H1 (cell line): ENCODE data around the gene CNNM1. TPM values are rescaled to one million over a fixed set of nuclear protein-coding genes. Genes with fewer than 3 reads are reported as not detected.

Experiments used
- BCL11A ChIP-seq, 2 experiments: IDR thresholded peaks; one replicate each; pipeline ENCODE4 v1.6.1; 2011; ENCODE audit warnings: low read depth in 2 of 2, low read length in 2 of 2, mild to moderate bottlenecking in 2 of 2
- CBX8 ChIP-seq: fragments of 300-800, 300-1000 bp; sonication (generic); IDR thresholded peaks from 2 replicates; pipeline ENCODE4 v1.7.1; 2016; ENCODE audit warnings: low read depth, low read length, borderline replicate concordance
- CTBP2 ChIP-seq: IDR thresholded peaks from 2 replicates; pipeline ENCODE4 v1.7.0; 2011; ENCODE audit warnings: borderline replicate concordance, mild to moderate bottlenecking, moderate library complexity, mixed read lengths, low read length; ENCODE audit not compliant: insufficient read depth, insufficient read length
- JUN ChIP-seq: IDR thresholded peaks from 2 replicates; pipeline ENCODE4 v1.6.1; 2011; ENCODE audit warnings: low read depth, mild to moderate bottlenecking, improper control_type of control experiment, low read length
- NANOG ChIP-seq: IDR thresholded peaks from 2 replicates; pipeline ENCODE4 v1.6.1; 2011; ENCODE audit warnings: low read length, low read depth, mild to moderate bottlenecking, inconsistent platforms; ENCODE audit not compliant: insufficient read depth, poor library complexity, severe bottlenecking
- NRF1 ChIP-seq: IDR thresholded peaks from 2 replicates; pipeline ENCODE4 v1.6.1; 2011; ENCODE audit warnings: mild to moderate bottlenecking, low read depth, low read length, improper control_type of control experiment
- POLR2A ChIP-seq, 2 experiments: IDR thresholded peaks; 1 replicate in 1 of 2; 2 replicates in 1 of 2; pipeline ENCODE4 v1.6.1; 2011; ENCODE audit warnings: low read depth in 2 of 2, low read length in 2 of 2, mild to moderate bottlenecking in 2 of 2; ENCODE audit errors: control extremely low read depth in 1 of 2
- RAD21 ChIP-seq, 2 experiments: IDR thresholded peaks in 1 of 2; conservative IDR thresholded peaks in 1 of 2; 2 replicates each; pipeline ENCODE4 v1.6.1; 2011; ENCODE audit warnings: low read depth in 2 of 2, low read length in 2 of 2, improper control_type of control experiment in 1 of 2, inconsistent platforms in 1 of 2, mild to moderate bottlenecking in 1 of 2, moderate library complexity in 1 of 2
- SIN3A ChIP-seq, 2 experiments: IDR thresholded peaks in 1 of 2; conservative IDR thresholded peaks in 1 of 2; 2 replicates each; pipeline ENCODE4 v1.6.1; 2011 to 2012; ENCODE audit warnings: low read length in 2 of 2, improper control_type of control experiment in 1 of 2, low read depth in 1 of 2, mild to moderate bottlenecking in 1 of 2
- SRF ChIP-seq: IDR thresholded peaks from 2 replicates; pipeline ENCODE4 v1.6.1; 2011; ENCODE audit warnings: mild to moderate bottlenecking, low read depth, low read length, moderate library complexity
- TCF12 ChIP-seq: IDR thresholded peaks from 2 replicates; pipeline ENCODE4 v1.6.1; 2011; ENCODE audit warnings: low read depth, mild to moderate bottlenecking, low read length
- polyA plus RNA-seq, 7 experiments: library from polyadenylated mRNA; depleted of rRNA in 3 of 7; stranded (reverse) in 5 of 7; unstranded in 2 of 7; fragments of >200 nt in 5 of 7; fragments of 200-250 nt in 2 of 7; gene quantifications; 1 replicate in 5 of 7; 2 replicates in 1 of 7; 4 replicates in 1 of 7; pipeline versions ENCODE4 v1.2.1 to v1.2.3, GENCODE V29; 2011 to 2013; ENCODE audit warnings: missing spikeins in 2 of 7, mixed read lengths in 2 of 7
- total RNA-seq: library from RNA; stranded (reverse); fragmentation: NEBNext Ultra II Directional; extraction: Animal tissue kit (Norgen Biotek cat#: 25700); gene quantifications from 2 replicates; pipeline ENCODE4 v1.2.1, GENCODE V29; 2021
- TF ChIP-seq, protein P1 (sequence below): fragments of 300-600 bp; sonication (generic); IDR thresholded peaks from 2 replicates; pipeline ENCODE4 v1.7.1; 2012; ENCODE audit warnings: low read length, moderate library complexity, mild to moderate bottlenecking, inconsistent platforms; ENCODE audit not compliant: insufficient replicate concordance

CNNM1 gene
- total and polyA plus RNA-seq, 2 of the 8 experiments (the other 6 are each of a cell fraction or from before 2014, with no cell fraction given): 0.74 to 0.92 TPM

DNA sequence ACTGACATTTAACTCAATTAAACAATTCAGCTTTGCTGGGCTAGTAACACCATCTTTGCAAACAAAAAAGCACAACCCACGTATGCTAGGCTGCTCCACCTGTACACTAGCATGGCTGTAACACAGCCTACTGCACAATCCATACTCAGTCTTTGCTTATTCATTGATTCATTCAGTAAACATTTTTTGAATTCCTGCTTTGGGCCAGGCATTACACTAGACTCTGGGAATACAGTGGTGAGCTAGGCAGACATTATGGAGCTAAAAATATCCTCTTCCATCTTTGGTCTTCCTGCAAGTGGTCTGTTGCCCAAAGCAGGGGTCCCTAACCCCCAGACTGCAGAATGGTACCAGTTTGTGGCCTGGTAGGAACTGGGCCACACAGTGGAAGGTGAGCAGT, 9.9 kb downstream of the CNNM1 start (continued):
- TF ChIP-seq, protein P1, sequence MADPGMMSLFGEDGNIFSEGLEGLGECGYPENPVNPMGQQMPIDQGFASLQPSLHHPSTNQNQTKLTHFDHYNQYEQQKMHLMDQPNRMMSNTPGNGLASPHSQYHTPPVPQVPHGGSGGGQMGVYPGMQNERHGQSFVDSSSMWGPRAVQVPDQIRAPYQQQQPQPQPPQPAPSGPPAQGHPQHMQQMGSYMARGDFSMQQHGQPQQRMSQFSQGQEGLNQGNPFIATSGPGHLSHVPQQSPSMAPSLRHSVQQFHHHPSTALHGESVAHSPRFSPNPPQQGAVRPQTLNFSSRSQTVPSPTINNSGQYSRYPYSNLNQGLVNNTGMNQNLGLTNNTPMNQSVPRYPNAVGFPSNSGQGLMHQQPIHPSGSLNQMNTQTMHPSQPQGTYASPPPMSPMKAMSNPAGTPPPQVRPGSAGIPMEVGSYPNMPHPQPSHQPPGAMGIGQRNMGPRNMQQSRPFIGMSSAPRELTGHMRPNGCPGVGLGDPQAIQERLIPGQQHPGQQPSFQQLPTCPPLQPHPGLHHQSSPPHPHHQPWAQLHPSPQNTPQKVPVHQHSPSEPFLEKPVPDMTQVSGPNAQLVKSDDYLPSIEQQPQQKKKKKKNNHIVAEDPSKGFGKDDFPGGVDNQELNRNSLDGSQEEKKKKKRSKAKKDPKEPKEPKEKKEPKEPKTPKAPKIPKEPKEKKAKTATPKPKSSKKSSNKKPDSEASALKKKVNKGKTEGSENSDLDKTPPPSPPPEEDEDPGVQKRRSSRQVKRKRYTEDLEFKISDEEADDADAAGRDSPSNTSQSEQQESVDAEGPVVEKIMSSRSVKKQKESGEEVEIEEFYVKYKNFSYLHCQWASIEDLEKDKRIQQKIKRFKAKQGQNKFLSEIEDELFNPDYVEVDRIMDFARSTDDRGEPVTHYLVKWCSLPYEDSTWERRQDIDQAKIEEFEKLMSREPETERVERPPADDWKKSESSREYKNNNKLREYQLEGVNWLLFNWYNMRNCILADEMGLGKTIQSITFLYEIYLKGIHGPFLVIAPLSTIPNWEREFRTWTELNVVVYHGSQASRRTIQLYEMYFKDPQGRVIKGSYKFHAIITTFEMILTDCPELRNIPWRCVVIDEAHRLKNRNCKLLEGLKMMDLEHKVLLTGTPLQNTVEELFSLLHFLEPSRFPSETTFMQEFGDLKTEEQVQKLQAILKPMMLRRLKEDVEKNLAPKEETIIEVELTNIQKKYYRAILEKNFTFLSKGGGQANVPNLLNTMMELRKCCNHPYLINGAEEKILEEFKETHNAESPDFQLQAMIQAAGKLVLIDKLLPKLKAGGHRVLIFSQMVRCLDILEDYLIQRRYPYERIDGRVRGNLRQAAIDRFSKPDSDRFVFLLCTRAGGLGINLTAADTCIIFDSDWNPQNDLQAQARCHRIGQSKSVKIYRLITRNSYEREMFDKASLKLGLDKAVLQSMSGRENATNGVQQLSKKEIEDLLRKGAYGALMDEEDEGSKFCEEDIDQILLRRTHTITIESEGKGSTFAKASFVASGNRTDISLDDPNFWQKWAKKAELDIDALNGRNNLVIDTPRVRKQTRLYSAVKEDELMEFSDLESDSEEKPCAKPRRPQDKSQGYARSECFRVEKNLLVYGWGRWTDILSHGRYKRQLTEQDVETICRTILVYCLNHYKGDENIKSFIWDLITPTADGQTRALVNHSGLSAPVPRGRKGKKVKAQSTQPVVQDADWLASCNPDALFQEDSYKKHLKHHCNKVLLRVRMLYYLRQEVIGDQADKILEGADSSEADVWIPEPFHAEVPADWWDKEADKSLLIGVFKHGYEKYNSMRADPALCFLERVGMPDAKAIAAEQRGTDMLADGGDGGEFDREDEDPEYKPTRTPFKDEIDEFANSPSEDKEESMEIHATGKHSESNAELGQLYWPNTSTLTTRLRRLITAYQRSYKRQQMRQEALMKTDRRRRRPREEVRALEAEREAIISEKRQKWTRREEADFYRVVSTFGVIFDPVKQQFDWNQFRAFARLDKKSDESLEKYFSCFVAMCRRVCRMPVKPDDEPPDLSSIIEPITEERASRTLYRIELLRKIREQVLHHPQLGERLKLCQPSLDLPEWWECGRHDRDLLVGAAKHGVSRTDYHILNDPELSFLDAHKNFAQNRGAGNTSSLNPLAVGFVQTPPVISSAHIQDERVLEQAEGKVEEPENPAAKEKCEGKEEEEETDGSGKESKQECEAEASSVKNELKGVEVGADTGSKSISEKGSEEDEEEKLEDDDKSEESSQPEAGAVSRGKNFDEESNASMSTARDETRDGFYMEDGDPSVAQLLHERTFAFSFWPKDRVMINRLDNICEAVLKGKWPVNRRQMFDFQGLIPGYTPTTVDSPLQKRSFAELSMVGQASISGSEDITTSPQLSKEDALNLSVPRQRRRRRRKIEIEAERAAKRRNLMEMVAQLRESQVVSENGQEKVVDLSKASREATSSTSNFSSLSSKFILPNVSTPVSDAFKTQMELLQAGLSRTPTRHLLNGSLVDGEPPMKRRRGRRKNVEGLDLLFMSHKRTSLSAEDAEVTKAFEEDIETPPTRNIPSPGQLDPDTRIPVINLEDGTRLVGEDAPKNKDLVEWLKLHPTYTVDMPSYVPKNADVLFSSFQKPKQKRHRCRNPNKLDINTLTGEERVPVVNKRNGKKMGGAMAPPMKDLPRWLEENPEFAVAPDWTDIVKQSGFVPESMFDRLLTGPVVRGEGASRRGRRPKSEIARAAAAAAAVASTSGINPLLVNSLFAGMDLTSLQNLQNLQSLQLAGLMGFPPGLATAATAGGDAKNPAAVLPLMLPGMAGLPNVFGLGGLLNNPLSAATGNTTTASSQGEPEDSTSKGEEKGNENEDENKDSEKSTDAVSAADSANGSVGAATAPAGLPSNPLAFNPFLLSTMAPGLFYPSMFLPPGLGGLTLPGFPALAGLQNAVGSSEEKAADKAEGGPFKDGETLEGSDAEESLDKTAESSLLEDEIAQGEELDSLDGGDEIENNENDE: no peak
- TF ChIP-seq CTBP2: no peak
- TF ChIP-seq NANOG: no peak
- TF ChIP-seq TCF12: no peak
- TF ChIP-seq BCL11A (IDR thresholded peaks at IDR 0.05; ENCODE audit: low read depth in 2 of 2, low read length in 2 of 2): no peak
- TF ChIP-seq RAD21 (IDR thresholded peaks at IDR 0.05 in 1 of 2, conservative IDR thresholded peaks at IDR 0.05 in 1 of 2; ENCODE audit: low read depth in 2 of 2, low read length in 2 of 2): no peak
- no peak for TF ChIP-seq POLR2A (IDR thresholded peaks at IDR 0.05; ENCODE audit: control extremely low read depth in 1 of 2, low read depth in 2 of 2, low read length in 2 of 2)
- TF ChIP-seq SIN3A (conservative IDR thresholded peaks at IDR 0.05 in 1 of 2, IDR thresholded peaks at IDR 0.05 in 1 of 2; ENCODE audit: low read depth in 1 of 2, low read length in 2 of 2): no peak
- TF ChIP-seq SRF: no peak
- TF ChIP-seq CBX8: no peak
- no peak for TF ChIP-seq JUN
- TF ChIP-seq NRF1: no peak
- TF ChIP-seq, all 59 proteins: peak for 0
